GM13976 (cell line): ENCODE measurements around the gene FBXW5.

Experiments
- DNase-seq: peaks from one replicate; pipeline ENCODE4 v3.0.0; 2012; ENCODE audit warnings: low spot score
- in situ Hi-C: fragments of 300-500 bp; cut with MboI; formaldehyde crosslinking; loops from one replicate; pipeline ENCODE4 v1.12.0; 2022; ENCODE audit warnings: low sequenced_read_pairs, mixed read lengths, inconsistent platforms; ENCODE audit not compliant: unreplicated experiment
- TF ChIP-seq, protein P1 (sequence below): IDR thresholded peaks from 2 replicates; pipeline ENCODE4 v1.5.1; 2012; ENCODE audit warnings: borderline replicate concordance, mild to moderate bottlenecking; ENCODE audit not compliant: insufficient read depth; ENCODE audit errors: extremely low read depth, missing control alignments, control extremely low read depth

Gene FBXW5

DNA sequence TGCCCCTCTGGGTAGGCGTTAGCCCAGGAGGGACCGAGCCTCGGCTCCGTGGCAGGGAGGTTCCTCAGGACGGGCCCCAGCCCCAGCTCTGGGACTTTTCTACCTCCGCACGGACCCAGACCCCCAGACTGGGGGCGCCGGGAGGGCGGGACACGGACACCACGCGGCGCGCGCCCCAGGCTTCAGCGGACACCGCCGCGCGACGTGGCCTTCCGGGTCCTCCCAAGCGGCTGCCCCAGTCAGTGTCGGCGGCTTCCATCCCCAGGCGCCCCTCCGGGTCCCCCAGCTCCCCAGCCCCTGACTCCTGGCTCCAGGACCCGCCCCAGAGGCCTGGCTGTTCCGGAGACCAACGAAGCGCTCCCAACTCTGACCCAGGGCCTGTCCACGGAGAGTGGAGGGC is 41.3 kb upstream of the FBXW5 start:
- TF ChIP-seq, protein P1, sequence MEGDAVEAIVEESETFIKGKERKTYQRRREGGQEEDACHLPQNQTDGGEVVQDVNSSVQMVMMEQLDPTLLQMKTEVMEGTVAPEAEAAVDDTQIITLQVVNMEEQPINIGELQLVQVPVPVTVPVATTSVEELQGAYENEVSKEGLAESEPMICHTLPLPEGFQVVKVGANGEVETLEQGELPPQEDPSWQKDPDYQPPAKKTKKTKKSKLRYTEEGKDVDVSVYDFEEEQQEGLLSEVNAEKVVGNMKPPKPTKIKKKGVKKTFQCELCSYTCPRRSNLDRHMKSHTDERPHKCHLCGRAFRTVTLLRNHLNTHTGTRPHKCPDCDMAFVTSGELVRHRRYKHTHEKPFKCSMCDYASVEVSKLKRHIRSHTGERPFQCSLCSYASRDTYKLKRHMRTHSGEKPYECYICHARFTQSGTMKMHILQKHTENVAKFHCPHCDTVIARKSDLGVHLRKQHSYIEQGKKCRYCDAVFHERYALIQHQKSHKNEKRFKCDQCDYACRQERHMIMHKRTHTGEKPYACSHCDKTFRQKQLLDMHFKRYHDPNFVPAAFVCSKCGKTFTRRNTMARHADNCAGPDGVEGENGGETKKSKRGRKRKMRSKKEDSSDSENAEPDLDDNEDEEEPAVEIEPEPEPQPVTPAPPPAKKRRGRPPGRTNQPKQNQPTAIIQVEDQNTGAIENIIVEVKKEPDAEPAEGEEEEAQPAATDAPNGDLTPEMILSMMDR = no peak
- no peak for DNase-seq
- in situ Hi-C loops = no loop called here

DNA sequence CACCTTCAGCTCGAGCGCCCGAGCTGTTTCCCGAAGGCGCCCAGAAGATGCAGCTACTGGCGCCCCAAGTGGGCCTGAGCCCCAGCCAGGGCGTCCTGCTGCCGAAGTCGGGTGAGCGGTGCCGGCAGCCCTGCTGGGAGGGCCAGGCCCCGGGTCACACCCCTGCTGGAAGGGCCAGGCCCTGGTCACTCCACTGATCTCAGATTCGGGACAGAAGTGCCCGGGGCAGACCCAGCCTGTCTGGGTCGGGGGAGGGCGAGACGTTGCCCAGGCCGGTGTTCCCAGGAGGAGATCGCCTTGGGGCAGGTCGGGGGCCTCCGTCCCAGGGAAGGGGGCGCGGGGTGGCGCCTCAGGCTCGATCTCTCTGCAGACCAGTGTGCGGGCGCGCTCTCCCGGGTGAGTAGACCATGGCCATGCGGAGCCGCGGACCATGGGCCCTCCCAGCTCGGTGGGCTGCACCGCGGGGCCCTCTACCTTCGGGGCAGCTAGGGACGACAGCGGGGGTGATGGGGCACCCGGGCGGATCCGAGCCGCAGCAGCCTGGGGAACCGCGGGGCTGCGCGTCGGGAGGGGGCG is 40.6 kb upstream of the FBXW5 start:
- in situ Hi-C loops = no loop called here
- no peak for DNase-seq
- TF ChIP-seq, protein P1 = no peak

DNA sequence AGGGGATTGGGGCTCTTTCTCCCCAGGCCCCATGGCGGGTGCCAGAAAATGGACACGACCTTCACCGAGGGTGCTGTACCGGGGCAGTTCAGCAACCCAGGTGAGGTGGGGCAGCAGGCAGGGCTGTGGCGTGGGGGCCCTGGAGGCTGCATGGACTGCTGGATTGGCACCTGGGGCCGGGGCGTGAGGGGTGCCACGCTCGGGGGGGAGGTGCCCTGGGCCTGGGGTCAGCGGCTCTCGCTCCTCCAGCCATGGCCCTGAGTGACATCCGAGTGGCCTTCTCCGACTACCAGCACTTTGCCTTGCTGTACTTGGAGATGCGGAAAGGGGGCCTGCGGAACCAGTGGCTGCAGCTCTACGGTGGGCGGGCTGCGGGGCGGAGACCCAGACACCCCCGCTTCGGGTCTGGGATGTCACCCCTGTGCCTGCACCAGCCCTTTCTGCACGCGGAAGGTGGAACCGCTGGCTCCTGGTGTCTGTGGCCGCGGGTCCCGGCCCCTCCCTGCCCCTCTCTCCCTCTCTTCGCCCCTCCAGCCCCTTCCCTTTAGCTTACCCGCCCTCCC is 40.0 kb upstream of the FBXW5 start:
- DNase-seq = no peak
- in situ Hi-C loops = no loop called here
- TF ChIP-seq, protein P1 = no peak

DNA sequence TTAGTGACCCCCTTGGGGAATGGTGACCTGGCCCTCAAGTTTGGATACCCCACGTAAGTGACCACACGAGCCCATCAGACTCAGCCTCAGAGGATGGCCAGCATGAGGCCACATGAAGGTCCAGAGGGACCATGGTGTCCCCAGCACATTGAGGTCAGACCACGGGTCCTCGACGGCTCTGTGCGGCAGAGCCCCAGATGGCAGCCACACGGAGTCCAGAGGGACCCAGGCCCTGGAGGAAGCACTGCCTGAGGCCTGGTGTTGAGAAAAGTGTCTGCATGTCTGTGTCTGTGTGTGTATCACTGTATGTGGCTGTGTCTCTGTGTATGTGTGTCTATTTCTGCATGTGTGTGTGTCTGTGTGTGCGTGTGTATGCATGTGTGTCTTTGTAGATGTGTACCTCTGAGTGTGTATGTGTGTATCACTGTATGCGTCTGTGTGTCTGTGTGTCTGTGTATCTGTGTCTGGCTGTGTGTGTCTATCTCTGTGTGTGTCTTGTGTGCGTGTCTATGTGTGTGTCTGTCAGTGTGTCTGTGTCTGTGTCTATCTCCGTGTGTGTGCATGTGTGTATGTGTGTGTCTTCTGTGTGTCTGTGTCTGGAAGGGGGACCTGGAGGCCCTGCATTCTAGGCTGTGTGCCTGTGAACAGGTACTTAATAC is 39.2 kb upstream of the FBXW5 start:
- TF ChIP-seq, protein P1 = no peak
- in situ Hi-C loops = no loop called here
- DNase-seq = no peak

DNA sequence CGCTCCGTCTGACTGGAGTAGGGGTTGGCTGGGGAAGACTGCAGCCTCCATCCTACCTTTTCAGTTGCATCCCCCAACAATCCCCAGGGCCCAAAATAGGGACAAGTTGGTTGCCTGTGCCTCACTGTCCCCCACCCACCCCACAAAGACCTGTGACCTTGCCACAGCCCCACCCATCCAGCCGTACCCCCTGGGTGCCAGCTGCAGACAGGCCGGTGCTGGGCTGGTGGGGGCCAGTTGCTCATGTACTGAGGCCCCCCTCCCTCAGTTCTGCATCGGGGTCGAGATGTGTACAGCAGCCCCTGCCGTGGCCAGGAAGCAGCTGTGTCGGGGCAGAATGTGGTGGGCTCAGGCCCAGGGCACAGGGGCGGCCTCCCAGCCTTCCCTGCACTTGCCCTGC is 38.6 kb upstream of the FBXW5 start:
- DNase-seq = no peak
- in situ Hi-C loops = no loop called here
- TF ChIP-seq, protein P1 = no peak

DNA sequence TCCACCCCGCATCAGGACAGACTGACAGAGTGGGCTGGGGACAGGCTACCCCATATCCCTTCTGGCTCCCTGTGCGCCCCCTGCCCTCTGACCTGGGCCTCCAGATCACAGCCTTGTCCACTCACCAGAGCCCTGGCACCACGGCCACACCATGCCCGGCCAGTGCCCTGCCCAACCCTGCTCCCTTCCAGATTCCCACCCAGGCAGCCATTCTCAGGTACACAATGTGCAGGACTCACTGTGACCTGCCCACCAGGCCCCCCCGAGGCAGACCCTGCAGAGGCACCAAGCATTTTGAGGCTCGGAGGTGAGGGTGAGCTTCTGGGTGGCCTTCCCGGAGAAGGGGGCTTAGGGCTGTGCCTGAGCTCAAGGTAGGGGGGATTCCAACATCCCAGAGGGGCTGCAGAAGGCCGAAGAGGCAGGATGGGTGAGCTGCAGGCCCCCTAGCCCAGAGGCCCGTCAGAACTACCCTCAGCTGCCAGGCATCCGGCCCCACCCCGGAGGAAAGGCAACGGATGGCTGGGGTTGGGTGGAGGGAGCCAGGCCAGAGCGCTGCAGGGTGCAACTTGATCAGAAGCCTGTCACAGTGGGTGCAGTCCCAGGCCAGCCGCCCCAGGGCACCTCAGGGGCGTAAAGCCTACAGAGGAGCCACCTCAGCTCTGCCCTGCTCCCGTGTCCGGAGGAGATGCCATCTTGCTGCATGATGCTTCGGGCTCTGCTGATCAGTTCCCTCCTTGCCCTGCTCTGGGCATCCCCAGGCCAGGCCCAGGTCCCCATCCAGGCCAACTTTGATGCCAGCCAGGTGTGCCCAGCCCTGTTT is 37.9 kb upstream of the FBXW5 start, which contains the start of gene LCNL1:
Gene LCNL1, plus strand, starts transcription at position 762 of the 820 bp plus-strand sequence. CDS start 594 bp downstream, outside the sequence.
- TF ChIP-seq, protein P1 = no peak
- no peak for DNase-seq

More for the DNA sequence above, 37.9 kb upstream of the FBXW5 start, which contains the start of gene LCNL1:
- in situ Hi-C loops = no loop called here
